Vagina (tissue), 2 donors: ENCODE results near the gene LPIN2. TPM values are rescaled to one million over a fixed set of nuclear protein-coding genes. Genes with fewer than 3 reads are reported as not detected.
A peak's percentile ranks its signal among the peaks of the same experiment; 100 is the strongest.

Experiments used
- DNase-seq, 2 donors: peaks; one replicate each; pipeline ENCODE4 v3.0.0-alpha.2; 2017; ENCODE audit errors: extremely low spot score in 2 of 2
- H3K27ac ChIP-seq: fragments of 200-600 bp; sonication (generic); one replicate; pipeline ENCODE4 v1.5.1; 2019
- H3K27me3 ChIP-seq: fragments of 200-600 bp; sonication (generic); one replicate; pipeline ENCODE4 v1.5.1; 2019
- H3K36me3 ChIP-seq, 2 donors: fragments of 200-600 bp; sonication (generic); one replicate each; pipeline ENCODE4 v1.5.1; 2017 to 2019
- H3K4me1 ChIP-seq: fragments of 200-600 bp; sonication (generic); one replicate; pipeline ENCODE4 v1.5.1; 2019
- H3K4me3 ChIP-seq, 2 donors: fragments of 200-600 bp; sonication (generic); 1 replicate in 1 of 2; 2 replicates in 1 of 2; pipeline ENCODE4 v1.5.1; 2016 to 2019
- H3K9me3 ChIP-seq: fragments of 200-600 bp; sonication (generic); one replicate; pipeline ENCODE4 v1.5.1; 2019
- CTCF ChIP-seq, 3 experiments: fragments of 450-650 bp in 2 of 3; fragments of 200-600 bp in 1 of 3; sonication (generic) in 1 of 3; IDR thresholded peaks; one replicate each; pipeline ENCODE4 v1.5.1; 2017 to 2019; ENCODE audit warnings: antibody characterized with exemption in 3 of 3, mild to moderate bottlenecking in 2 of 3, moderate library complexity in 2 of 3
- POLR2A ChIP-seq, 2 donors: fragments of 450-650 bp; IDR thresholded peaks; one replicate each; pipeline ENCODE4 v1.6.1; 2017; ENCODE audit warnings: antibody characterized with exemption in 2 of 2, mild to moderate bottlenecking in 2 of 2, moderate library complexity in 2 of 2
- POLR2AphosphoS5 ChIP-seq, 2 donors: sonication (generic); formaldehyde crosslinking; IDR thresholded peaks; one replicate each; pipeline ENCODE4 v1.9.0; 2017; ENCODE audit warnings: antibody characterized with exemption in 2 of 2, mild to moderate bottlenecking in 2 of 2, low read depth in 1 of 2; ENCODE audit not compliant: insufficient read depth in 1 of 2
- intact Hi-C: fragments of 100-400 bp; cut with DNase I; formaldehyde crosslinking; loops from one replicate; pipeline ENCODE4 v1.15.1; 2023
- total RNA-seq: library from RNA; depleted of rRNA; stranded (reverse); fragments of >200 nt; gene quantifications from one replicate; pipeline ENCODE4 v1.2.3, GENCODE V29; 2016

The LPIN2 gene
- total RNA-seq, 1 donor from 2014 or later: 19.4 TPM

GRCh38 chr18:2976218-2977132 lies 36.5 kb downstream of the LPIN2 start:
- no peak for DNase-seq
- intact Hi-C loops: no loop called here
- Histone ChIP-seq H3K27me3 (no peaks in the 10 kb centered on the region), H3K9me3 (no peaks in the 10 kb centered on the region), H3K4me3 (no peak overlapping the region), H3K4me1 (peaks cover 37% of the 10 kb centered on the region), H3K27ac (no peak overlapping the region), H3K36me3 (no peaks in the 10 kb centered on the region)
- TF ChIP-seq POLR2AphosphoS5 (IDR thresholded peaks at IDR 0.05; ENCODE audit: insufficient read depth in 1 of 2, low read depth in 1 of 2) (no peak), CTCF (IDR thresholded peaks at IDR 0.05) (no peak), POLR2A (IDR thresholded peaks at IDR 0.05) (no peak)

GRCh38 chr18:2974731-2975130 lies 38.2 kb downstream of the LPIN2 start:
- Histone ChIP-seq H3K4me3 (no peak overlapping the region), H3K36me3 (no peaks in the 10 kb centered on the region), H3K9me3 (no peaks in the 10 kb centered on the region), H3K27ac (no peak overlapping the region), H3K27me3 (no peaks in the 10 kb centered on the region), H3K4me1 (peaks cover 34% of the 10 kb centered on the region)
- TF ChIP-seq POLR2A (IDR thresholded peaks at IDR 0.05): no peak
- TF ChIP-seq POLR2AphosphoS5 (IDR thresholded peaks at IDR 0.05; ENCODE audit: insufficient read depth in 1 of 2, low read depth in 1 of 2): no peak
- intact Hi-C loops: no loop called here
- DNase-seq: no peak

- Histone ChIP-seq H3K36me3 (no peaks in the 10 kb centered on the region), H3K4me1 (peaks cover 28% of the 10 kb centered on the region), H3K27ac (peak overlapping the region; percentile 61), H3K9me3 (no peaks in the 10 kb centered on the region), H3K27me3 (no peaks in the 10 kb centered on the region), H3K4me3 (no peak overlapping the region)
- no peak for TF ChIP-seq CTCF (IDR thresholded peaks at IDR 0.05)
- TF ChIP-seq POLR2AphosphoS5 (IDR thresholded peaks at IDR 0.05; ENCODE audit: insufficient read depth in 1 of 2, low read depth in 1 of 2): no peak
- peak in 1 of 2 donors; percentile 12 for TF ChIP-seq POLR2A (IDR thresholded peaks at IDR 0.05)
- no peak for DNase-seq
- intact Hi-C loops: no loop called here
Measured at GRCh38 chr18:2971741-2972552, 41.0 kb downstream of the LPIN2 start.

GRCh38 chr18:2970772-2971659 lies 41.9 kb downstream of the LPIN2 start:
- H3K36me3 ChIP-seq: no peaks in the 10 kb centered on the region
- no peaks in the 10 kb centered on the region for H3K9me3 ChIP-seq
- TF ChIP-seq POLR2A (IDR thresholded peaks at IDR 0.05) (no peak), CTCF (IDR thresholded peaks at IDR 0.05) (no peak), POLR2AphosphoS5 (IDR thresholded peaks at IDR 0.05; ENCODE audit: insufficient read depth in 1 of 2, low read depth in 1 of 2) (no peak)
- H3K4me1 ChIP-seq: peaks cover 28% of the 10 kb centered on the region
- no peaks in the 10 kb centered on the region for H3K27me3 ChIP-seq
- no peak overlapping the region for H3K4me3 ChIP-seq
- H3K27ac ChIP-seq: peak overlapping the region; percentile 61
- intact Hi-C loops: no loop called here
- no peak for DNase-seq

GRCh38 chr18:2970344-2970743 lies 42.6 kb downstream of the LPIN2 start:
- H3K36me3 ChIP-seq: no peaks in the 10 kb centered on the region
- H3K4me3 ChIP-seq: no peak overlapping the region
- no peak for TF ChIP-seq POLR2A (IDR thresholded peaks at IDR 0.05)
- TF ChIP-seq POLR2AphosphoS5 (IDR thresholded peaks at IDR 0.05; ENCODE audit: insufficient read depth in 1 of 2, low read depth in 1 of 2): no peak
- no peak for TF ChIP-seq CTCF (IDR thresholded peaks at IDR 0.05)
- H3K27me3 ChIP-seq: no peaks in the 10 kb centered on the region
- peaks cover 28% of the 10 kb centered on the region for H3K4me1 ChIP-seq
- intact Hi-C loops: no loop called here
- H3K9me3 ChIP-seq: no peaks in the 10 kb centered on the region
- peak overlapping the region; percentile 61 for H3K27ac ChIP-seq
- no peak for DNase-seq
